ENCODE results near the gene OSMR.

- TF ChIP-seq CTCF (IDR thresholded peaks at IDR 0.05) (no peak), EP300 (IDR thresholded peaks at IDR 0.05) (no peak), POLR2AphosphoS5 (IDR thresholded peaks at IDR 0.05) (no peak)
These were observed 1.9 kb downstream of the OSMR start for GRCh38 chr5:38847559-38848347.

Measured in gastroesophageal sphincter (tissue), 3 donors.